ENCODE measurements around the gene USP35.

GRCh38 chr11:78241475-78241874 is 52.8 kb downstream of the USP35 start:
- TF ChIP-seq SP1 (IDR thresholded peaks at IDR 0.05) (no peak), PKNOX1 (IDR thresholded peaks at IDR 0.05) (no peak), HDGF (IDR thresholded peaks at IDR 0.05; ENCODE audit: borderline replicate concordance) (no peak), FOXM1 (IDR thresholded peaks at IDR 0.05; ENCODE audit: borderline replicate concordance) (no peak), L3MBTL2 (conservative IDR thresholded peaks at IDR 0.05) (no peak)
